H1 (cell line): ENCODE measurements around the gene EGFL6. TPM values are rescaled to one million over a fixed set of nuclear protein-coding genes. Genes with fewer than 3 reads are reported as not detected.

Source experiments
- CTCF ChIA-PET: fragments of 300-600 bp; sonication (Branson Sonifier 250); formaldehyde crosslinking; loops from one replicate; lab custom pipeline; 2021; ENCODE audit not compliant: partially characterized antibody; lab: Charles Lee
- POLR2A ChIA-PET: fragments of 300-600 bp; sonication (Branson Sonifier 250); formaldehyde crosslinking; loops from one replicate; lab custom pipeline; 2021; ENCODE audit warnings: inconsistent platforms; ENCODE audit not compliant: partially characterized antibody; lab: Charles Lee
- DNase-seq, 2 experiments: peaks; one replicate each; pipeline versions ENCODE4 v3.0.0 to v3.0.0-alpha.2; 2010 to 2022; ENCODE audit warnings: low spot score in 2 of 2, low read depth in 1 of 2, mixed read lengths in 1 of 2
- FAIRE-seq: peaks from 2 replicates; lab custom pipeline; 2011; peaks lifted over from hg19 to GRCh38; lab: Jason Lieb, UNC
- H2AFZ ChIP-seq: 2 replicates; pipeline ENCODE4 v1.8.1; 2012; ENCODE audit warnings: low read length, inconsistent platforms
- H2AK5ac ChIP-seq: 2 replicates; pipeline ENCODE4 v1.6.1; 2013; ENCODE audit warnings: low read depth, low read length
- H2BK120ac ChIP-seq: replicated peaks from 2 replicates; pipeline ENCODE3; 2013; ENCODE audit warnings: low read depth, low read length, inconsistent platforms
- H2BK12ac ChIP-seq: 2 replicates; pipeline ENCODE4 v1.6.1; 2013; ENCODE audit warnings: low read depth, low read length
- H2BK15ac ChIP-seq: 2 replicates; pipeline ENCODE4 v1.6.1; 2013; ENCODE audit warnings: low read length
- H2BK20ac ChIP-seq: 2 replicates; pipeline ENCODE4 v1.6.1; 2013; ENCODE audit warnings: low read length
- H2BK5ac ChIP-seq: 2 replicates; pipeline ENCODE4 v1.6.1; 2013; ENCODE audit warnings: low read depth, low read length
- H3K14ac ChIP-seq: 2 replicates; pipeline ENCODE4 v1.6.1; 2013; ENCODE audit warnings: inconsistent platforms; ENCODE audit not compliant: insufficient read length
- H3K18ac ChIP-seq: 2 replicates; pipeline ENCODE4 v1.6.1; 2013; ENCODE audit warnings: low read length; ENCODE audit errors: extremely low read depth
- H3K23ac ChIP-seq: 2 replicates; pipeline ENCODE4 v1.6.1; 2013; ENCODE audit warnings: inconsistent platforms; ENCODE audit not compliant: insufficient read length
- H3K23me2 ChIP-seq: 2 replicates; pipeline ENCODE4 v1.6.1; 2013; ENCODE audit warnings: low read depth, low read length
- H3K27ac ChIP-seq: 2 replicates; pipeline ENCODE4 v1.6.1; 2011; ENCODE audit warnings: low read depth, low read length, inconsistent platforms
- H3K27me3 ChIP-seq, 4 experiments: replicated peaks in 1 of 4; 1 replicate in 1 of 4; 2 replicates in 3 of 4; pipeline versions ENCODE4 v1.6.1 to v1.8.1; 2011 to 2013; ENCODE audit warnings: low read length in 3 of 4, mild to moderate bottlenecking in 3 of 4, inconsistent platforms in 2 of 4, mixed read lengths in 2 of 4, moderate library complexity in 1 of 4; ENCODE audit not compliant: control insufficient read depth in 3 of 4, insufficient read depth in 3 of 4; ENCODE audit errors: extremely low read depth in 1 of 4
- H3K36me3 ChIP-seq, 4 experiments: 2 replicates each; pipeline versions ENCODE4 v1.6.1 to v1.8.1; 2011 to 2013; ENCODE audit warnings: mild to moderate bottlenecking in 4 of 4, low read length in 3 of 4, moderate library complexity in 2 of 4, control low read depth in 1 of 4, inconsistent platforms in 1 of 4; ENCODE audit not compliant: insufficient read depth in 4 of 4, control insufficient read depth in 2 of 4
- H3K4ac ChIP-seq: replicated peaks from 2 replicates; pipeline ENCODE3; 2013; ENCODE audit warnings: low read length, low read depth, mixed read lengths, inconsistent platforms; ENCODE audit not compliant: insufficient read length
- H3K4me1 ChIP-seq, 4 experiments: replicated peaks in 1 of 4; 1 replicate in 1 of 4; 2 replicates in 3 of 4; pipeline versions ENCODE4 v1.6.1 to v1.8.1; 2011 to 2013; ENCODE audit warnings: low read length in 3 of 4, inconsistent platforms in 2 of 4, mixed read lengths in 1 of 4; ENCODE audit not compliant: insufficient read depth in 4 of 4, control insufficient read depth in 3 of 4
- H3K4me2 ChIP-seq, 2 experiments: 2 replicates each; pipeline versions ENCODE4 v1.6.1 to v1.8.1; 2011 to 2013; ENCODE audit warnings: low read depth in 2 of 2, low read length in 2 of 2, control low read depth in 1 of 2, inconsistent platforms in 1 of 2, mild to moderate bottlenecking in 1 of 2; ENCODE audit not compliant: insufficient read depth in 1 of 2
- H3K4me3 ChIP-seq, 4 experiments: fragments of 200-600, 300-600 bp in 1 of 4; sonication (generic), shearing (Covaris generic), sonication (Bioruptor Twin) in 1 of 4; 2 replicates each; pipeline versions ENCODE4 v1.5.1 to v1.8.1; 2011 to 2016; ENCODE audit warnings: low read length in 4 of 4, low read depth in 3 of 4, control low read depth in 2 of 4, inconsistent platforms in 2 of 4, mild to moderate bottlenecking in 2 of 4, mixed read lengths in 1 of 4, moderate library complexity in 1 of 4; ENCODE audit not compliant: insufficient read depth in 2 of 4; ENCODE audit errors: extremely low read depth in 1 of 4
- H3K56ac ChIP-seq: replicated peaks from 2 replicates; pipeline ENCODE3; 2013; ENCODE audit warnings: low read depth, mild to moderate bottlenecking, mixed read lengths, low read length, inconsistent platforms; ENCODE audit not compliant: insufficient read length
- H3K79me1 ChIP-seq: 2 replicates; pipeline ENCODE4 v1.6.1; 2013; ENCODE audit warnings: low read depth, low read length, control low read depth
- H3K79me2 ChIP-seq, 2 experiments: 2 replicates each; pipeline versions ENCODE4 v1.6.1 to v1.8.1; 2012 to 2013; ENCODE audit warnings: low read length in 2 of 2, mild to moderate bottlenecking in 2 of 2, inconsistent platforms in 1 of 2; ENCODE audit not compliant: insufficient read depth in 2 of 2, control insufficient read depth in 1 of 2
- H3K9ac ChIP-seq, 4 experiments: replicated peaks in 1 of 4; 1 replicate in 1 of 4; 2 replicates in 3 of 4; pipeline versions ENCODE4 v1.6.1 to v1.8.1; 2011 to 2013; ENCODE audit warnings: low read depth in 3 of 4, low read length in 3 of 4, control low read depth in 2 of 4, mild to moderate bottlenecking in 2 of 4, moderate library complexity in 2 of 4, inconsistent platforms in 1 of 4; ENCODE audit errors: extremely low read depth in 1 of 4
- H3K9me3 ChIP-seq, 2 experiments: 2 replicates each; pipeline versions ENCODE4 v1.6.1 to v1.8.1; 2012 to 2013; ENCODE audit warnings: mild to moderate bottlenecking in 2 of 2, moderate library complexity in 2 of 2, control low read depth in 1 of 2, inconsistent platforms in 1 of 2, low read depth in 1 of 2, low read length in 1 of 2, mixed read lengths in 1 of 2; ENCODE audit not compliant: insufficient read depth in 2 of 2
- H4K20me1 ChIP-seq, 2 experiments: replicated peaks in 1 of 2; 2 replicates each; pipeline versions ENCODE3 to v1.8.1; 2011 to 2013; ENCODE audit warnings: inconsistent platforms in 2 of 2, low read length in 2 of 2, mild to moderate bottlenecking in 1 of 2; ENCODE audit not compliant: insufficient read depth in 2 of 2, control insufficient read depth in 1 of 2
- H4K5ac ChIP-seq: 2 replicates; pipeline ENCODE4 v1.6.1; 2013; ENCODE audit warnings: low read length, low read depth, mixed read lengths, inconsistent platforms; ENCODE audit not compliant: insufficient read length
- H4K8ac ChIP-seq: 2 replicates; pipeline ENCODE4 v1.8.0; 2013; ENCODE audit warnings: mild to moderate bottlenecking, moderate library complexity, low read length, inconsistent platforms; ENCODE audit not compliant: insufficient read depth; ENCODE audit errors: extremely low read depth
- H4K91ac ChIP-seq: replicated peaks from 2 replicates; pipeline ENCODE3; 2013; ENCODE audit warnings: low read length, mixed read lengths, inconsistent platforms; ENCODE audit not compliant: insufficient read length
- BCL11A ChIP-seq, 2 experiments: IDR thresholded peaks; one replicate each; pipeline ENCODE4 v1.6.1; 2011; ENCODE audit warnings: low read depth in 2 of 2, low read length in 2 of 2, mild to moderate bottlenecking in 2 of 2
- BRCA1 ChIP-seq: IDR thresholded peaks from 2 replicates; pipeline ENCODE4 v1.6.1; 2012; ENCODE audit warnings: low read depth, low read length, improper control_type of control experiment
- CBX5 ChIP-seq: fragments of 300-800, 300-1000 bp; sonication (generic); IDR thresholded peaks from 2 replicates; pipeline ENCODE4 v1.7.1; 2016; ENCODE audit warnings: antibody characterized with exemption, low read length, low read depth
- CHD2 ChIP-seq: IDR thresholded peaks from 2 replicates; pipeline ENCODE4 v1.6.1; 2012; ENCODE audit warnings: low read length, improper control_type of control experiment
- FOSL1 ChIP-seq: IDR thresholded peaks from 2 replicates; pipeline ENCODE4 v1.6.1; 2011; ENCODE audit warnings: mild to moderate bottlenecking, low read depth, low read length, moderate library complexity; ENCODE audit not compliant: insufficient read depth
- JUN ChIP-seq: IDR thresholded peaks from 2 replicates; pipeline ENCODE4 v1.6.1; 2011; ENCODE audit warnings: low read depth, mild to moderate bottlenecking, improper control_type of control experiment, low read length
- KDM1A ChIP-seq: fragments of 200-600, 300-600 bp; sonication (generic); IDR thresholded peaks from 2 replicates; pipeline ENCODE4 v1.7.1; 2016; ENCODE audit warnings: mild to moderate bottlenecking, low read length, borderline replicate concordance
- PHF8 ChIP-seq: fragments of 200-600 bp; sonication (generic); conservative IDR thresholded peaks from 2 replicates; pipeline ENCODE4 v1.7.1; 2012; ENCODE audit warnings: low read depth, mild to moderate bottlenecking, inconsistent platforms, low read length, moderate library complexity
- POLR2AphosphoS5 ChIP-seq: IDR thresholded peaks from 2 replicates; pipeline ENCODE4 v1.6.1; 2011; ENCODE audit warnings: low read depth, low read length
- RXRA ChIP-seq: IDR thresholded peaks from 2 replicates; pipeline ENCODE4 v1.6.1; 2011; ENCODE audit warnings: low read depth, mild to moderate bottlenecking, low read length, moderate library complexity; ENCODE audit not compliant: insufficient read depth
- SUZ12 ChIP-seq: fragments of 200-600 bp; sonication (generic); IDR thresholded peaks from 2 replicates; pipeline ENCODE4 v1.6.1; 2012; ENCODE audit warnings: mild to moderate bottlenecking, inconsistent platforms, low read length, moderate library complexity, mixed read lengths
- YY1 ChIP-seq: IDR thresholded peaks from 2 replicates; pipeline ENCODE4 v1.6.1; 2011; ENCODE audit warnings: low read depth, mild to moderate bottlenecking, low read length
- WGBS, 2 experiments: shearing (Covaris generic) in 1 of 2; methylation state at CpG; one replicate each; pipeline versions ENCODE4 v1.1.6 to v1.1.7; 2013 to 2015; ENCODE audit warnings: low lambda C conversion rate in 2 of 2, mixed read lengths in 2 of 2, inconsistent platforms in 1 of 2, low coverage in 1 of 2, missing lambda C conversion rate in 1 of 2; ENCODE audit not compliant: insufficient replicate concordance in 2 of 2, insufficient coverage in 1 of 2, insufficient read length in 1 of 2; ENCODE audit errors: extremely low coverage in 1 of 2, missing lambda C conversion rate in 1 of 2; 5-methylcytosine and 5-hydroxymethylcytosine counted together
- polyA plus RNA-seq, 7 experiments: library from polyadenylated mRNA; depleted of rRNA in 3 of 7; stranded (reverse) in 5 of 7; unstranded in 2 of 7; fragments of >200 nt in 5 of 7; fragments of 200-250 nt in 2 of 7; gene quantifications; 1 replicate in 5 of 7; 2 replicates in 1 of 7; 4 replicates in 1 of 7; pipeline versions ENCODE4 v1.2.1 to v1.2.3, GENCODE V29; 2011 to 2013; ENCODE audit warnings: missing spikeins in 2 of 7, mixed read lengths in 2 of 7
- total RNA-seq: library from RNA; stranded (reverse); fragmentation: NEBNext Ultra II Directional; extraction: Animal tissue kit (Norgen Biotek cat#: 25700); gene quantifications from 2 replicates; pipeline ENCODE4 v1.2.1, GENCODE V29; 2021
- TF ChIP-seq, protein P1 (sequence below): IDR thresholded peaks from 2 replicates; pipeline ENCODE4 v1.6.1; 2012; ENCODE audit warnings: inconsistent platforms

The EGFL6 gene
- total and polyA plus RNA-seq, 2 of the 8 experiments (the other 6 are each of a cell fraction or from before 2014, with no cell fraction given), result 0.93 to 1.1 TPM

DNA sequence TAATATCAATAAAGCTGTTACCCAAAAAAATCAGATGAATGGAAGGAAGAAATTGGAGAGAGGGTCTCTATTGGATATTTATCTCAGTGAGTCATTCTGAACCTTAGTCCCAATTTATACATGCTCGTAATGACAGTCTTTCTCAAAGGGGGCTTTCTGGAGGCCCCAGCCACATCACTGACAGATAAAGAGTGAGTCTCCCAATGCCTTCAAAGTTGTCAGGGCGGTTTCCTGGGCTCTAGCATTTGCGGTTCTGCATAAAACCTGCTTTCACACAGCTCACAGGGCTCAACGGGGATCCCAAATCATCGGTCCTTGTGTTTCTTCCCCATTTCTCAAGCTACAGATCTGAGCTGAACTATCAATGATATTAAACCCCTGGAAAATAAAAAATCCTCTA, 100.8 kb downstream of the EGFL6 start:
- Histone ChIP-seq H2BK5ac (no peak overlapping the region), H2BK15ac (no peak overlapping the region), H3K9me3 (no peaks in the 10 kb centered on the region), H3K18ac (no peak overlapping the region), H3K9ac (no peak overlapping the region), H3K79me2 (no peaks in the 10 kb centered on the region), H3K79me1 (no peaks in the 10 kb centered on the region), H3K4me3 (no peak overlapping the region), H3K14ac (no peak overlapping the region), H3K27ac (no peak overlapping the region), H2AK5ac (no peak overlapping the region), H2BK12ac (no peak overlapping the region), H2BK20ac (no peak overlapping the region), H3K23ac (no peak overlapping the region), H2BK120ac (no peak overlapping the region), H3K4ac (no peak overlapping the region), H3K27me3 (no peaks in the 10 kb centered on the region), H4K5ac (no peak overlapping the region), H3K56ac (no peak overlapping the region), H2AFZ (no peak overlapping the region), H3K36me3 (no peaks in the 10 kb centered on the region), H4K20me1 (no peaks in the 10 kb centered on the region), H3K4me1 (no peaks in the 10 kb centered on the region), H4K8ac (no peak overlapping the region), H3K4me2 (no peak overlapping the region), H4K91ac (no peak overlapping the region), H3K23me2 (no peaks in the 10 kb centered on the region)
- POLR2A ChIA-PET, result no interaction called here
- TF ChIP-seq RXRA (no peak), YY1 (no peak), FOSL1 (no peak), BRCA1 (no peak), JUN (no peak), CBX5 (no peak), POLR2AphosphoS5 (no peak), SUZ12 (no peak), BCL11A (IDR thresholded peaks at IDR 0.05; ENCODE audit: low read depth in 2 of 2, low read length in 2 of 2) (no peak), PHF8 (no peak), KDM1A (no peak), CHD2 (no peak)
- TF ChIP-seq, protein P1, sequence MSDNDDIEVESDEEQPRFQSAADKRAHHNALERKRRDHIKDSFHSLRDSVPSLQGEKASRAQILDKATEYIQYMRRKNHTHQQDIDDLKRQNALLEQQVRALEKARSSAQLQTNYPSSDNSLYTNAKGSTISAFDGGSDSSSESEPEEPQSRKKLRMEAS, result no peak
- 94% methylated on average over 5 of the region's 5 CpGs; no CpG with 5 or more reads in 1 of the 2 experiments for WGBS, 2 experiments
- no peak for FAIRE-seq
- CTCF ChIA-PET, result no interaction called here
- DNase-seq, result no peak
